H9 (cell line): Measurements from ENCODE around the gene PPARA. TPM values are rescaled to one million over a fixed set of nuclear protein-coding genes. Genes with fewer than 3 reads are reported as not detected.

Experiments
- DNase-seq: peaks from one replicate; pipeline ENCODE4 v3.0.0-alpha.2; 2017
- H2AFZ ChIP-seq: one replicate; pipeline ENCODE4 v1.6.1; 2013; ENCODE audit warnings: mild to moderate bottlenecking, low read length, control low read depth, moderate library complexity
- H2AK5ac ChIP-seq: 2 replicates; pipeline ENCODE4 v1.6.1; 2013; ENCODE audit warnings: low read length, control low read depth, mixed read lengths; ENCODE audit not compliant: insufficient read length
- H2BK120ac ChIP-seq: one replicate; pipeline ENCODE4 v1.6.1; 2013; ENCODE audit warnings: low read depth, mild to moderate bottlenecking, low read length, control low read depth, inconsistent platforms; ENCODE audit not compliant: poor library complexity, severe bottlenecking
- H2BK12ac ChIP-seq: 2 replicates; pipeline ENCODE4 v1.6.1; 2013; ENCODE audit warnings: low read length, control low read depth, mixed read lengths, low read depth; ENCODE audit not compliant: insufficient read length
- H2BK15ac ChIP-seq: 2 replicates; pipeline ENCODE4 v1.6.1; 2013; ENCODE audit warnings: low read depth, low read length, control low read depth
- H2BK20ac ChIP-seq: one replicate; pipeline ENCODE4 v1.6.1; 2013; ENCODE audit warnings: low read depth, mild to moderate bottlenecking, low read length, control low read depth, inconsistent platforms; ENCODE audit not compliant: poor library complexity, severe bottlenecking
- H2BK5ac ChIP-seq: 2 replicates; pipeline ENCODE4 v1.6.1; 2013; ENCODE audit warnings: low read length, control low read depth, mixed read lengths; ENCODE audit not compliant: insufficient read length
- H3K14ac ChIP-seq: 2 replicates; pipeline ENCODE4 v1.6.1; 2013; ENCODE audit warnings: low read length, control low read depth; ENCODE audit not compliant: insufficient read depth
- H3K18ac ChIP-seq: 2 replicates; pipeline ENCODE4 v1.6.1; 2013; ENCODE audit warnings: low read depth, mild to moderate bottlenecking, mixed read lengths, low read length, control low read depth; ENCODE audit not compliant: insufficient read length
- H3K23ac ChIP-seq: 2 replicates; pipeline ENCODE4 v1.6.1; 2013; ENCODE audit warnings: low read length, control low read depth, mixed read lengths, low read depth; ENCODE audit not compliant: insufficient read length
- H3K23me2 ChIP-seq: 2 replicates; pipeline ENCODE4 v1.6.1; 2013; ENCODE audit warnings: low read depth, mild to moderate bottlenecking, mixed read lengths, low read length, control low read depth; ENCODE audit not compliant: insufficient read length, poor library complexity, severe bottlenecking
- H3K27ac ChIP-seq: 2 replicates; pipeline ENCODE4 v1.5.1; 2013; ENCODE audit warnings: low read length, control low read depth, mixed read lengths, low read depth; ENCODE audit not compliant: insufficient read length
- H3K27me3 ChIP-seq: 2 replicates; pipeline ENCODE4 v1.6.1; 2013; ENCODE audit warnings: low read length, control low read depth, inconsistent platforms; ENCODE audit not compliant: insufficient read depth
- H3K4ac ChIP-seq: 2 replicates; pipeline ENCODE4 v1.6.1; 2013; ENCODE audit warnings: low read depth, mild to moderate bottlenecking, control low read depth, inconsistent platforms, low read length, moderate library complexity
- H3K4me1 ChIP-seq: 2 replicates; pipeline ENCODE4 v1.6.1; 2013; ENCODE audit warnings: low read length, control low read depth, inconsistent platforms; ENCODE audit not compliant: insufficient read depth
- H3K4me2 ChIP-seq: 2 replicates; pipeline ENCODE4 v1.6.1; 2013; ENCODE audit warnings: low read length, control low read depth, mixed read lengths; ENCODE audit not compliant: insufficient read length, insufficient read depth
- H3K56ac ChIP-seq: 2 replicates; pipeline ENCODE4 v1.6.1; 2013; ENCODE audit warnings: low read depth, mild to moderate bottlenecking, mixed read lengths, low read length, control low read depth; ENCODE audit not compliant: insufficient read length
- H3K79me1 ChIP-seq: 2 replicates; pipeline ENCODE4 v1.6.1; 2013; ENCODE audit warnings: low read depth, mild to moderate bottlenecking, moderate library complexity, low read length, control low read depth, inconsistent platforms; ENCODE audit not compliant: insufficient read depth, poor library complexity, severe bottlenecking
- H3K79me2 ChIP-seq: 2 replicates; pipeline ENCODE4 v1.6.1; 2013; ENCODE audit warnings: low read length, control low read depth, inconsistent platforms; ENCODE audit not compliant: insufficient read depth
- H3K9ac ChIP-seq: 2 replicates; pipeline ENCODE4 v1.6.1; 2013; ENCODE audit warnings: low read length, control low read depth, mixed read lengths; ENCODE audit not compliant: insufficient read length; ENCODE audit errors: extremely low read depth
- H3K9me3 ChIP-seq: one replicate; pipeline ENCODE4 v1.6.1; 2013; ENCODE audit warnings: low read depth, low read length, inconsistent platforms; ENCODE audit not compliant: control insufficient read depth
- H3T11ph ChIP-seq: one replicate; pipeline ENCODE4 v1.6.1; 2013; ENCODE audit warnings: mild to moderate bottlenecking, low read length, control low read depth, inconsistent platforms
- H4K20me1 ChIP-seq: one replicate; pipeline ENCODE4 v1.6.1; 2013; ENCODE audit not compliant: control insufficient read depth, insufficient read length, insufficient read depth
- H4K5ac ChIP-seq: 2 replicates; pipeline ENCODE4 v1.6.1; 2013; ENCODE audit warnings: low read depth, mild to moderate bottlenecking, mixed read lengths, low read length, control low read depth; ENCODE audit not compliant: insufficient read length
- H4K8ac ChIP-seq: replicated peaks from 2 replicates; pipeline ENCODE4 v1.6.1; 2013; ENCODE audit warnings: low read length, control low read depth, mixed read lengths, low read depth; ENCODE audit not compliant: insufficient read length
- H4K91ac ChIP-seq: 2 replicates; pipeline ENCODE4 v1.6.1; 2013; ENCODE audit warnings: low read depth, mild to moderate bottlenecking, moderate library complexity, mixed read lengths, low read length, control low read depth; ENCODE audit not compliant: insufficient read length
- H3K27ac Mint-ChIP-seq, 3 experiments: 2 replicates in 2 of 3; 3 replicates in 1 of 3; pipeline ENCODE4 v1.8.0; 2020 to 2021; ENCODE audit warnings: mixed read lengths in 3 of 3, mild to moderate bottlenecking in 1 of 3, moderate library complexity in 1 of 3
- H3K27me3 Mint-ChIP-seq: 2 replicates; pipeline ENCODE4 v1.8.0; 2021; ENCODE audit warnings: low read depth, mild to moderate bottlenecking, moderate library complexity, mixed read lengths
- H3K36me3 Mint-ChIP-seq, 3 experiments: 2 replicates in 2 of 3; 3 replicates in 1 of 3; pipeline ENCODE4 v1.8.0; 2020 to 2021; ENCODE audit warnings: low read depth in 3 of 3, mixed read lengths in 3 of 3; ENCODE audit not compliant: insufficient read depth in 1 of 3
- H3K4me1 Mint-ChIP-seq, 2 experiments: 2 replicates each; pipeline ENCODE4 v1.8.0; 2020; ENCODE audit warnings: mixed read lengths in 2 of 2
- H3K4me3 Mint-ChIP-seq, 2 experiments: 2 replicates in 1 of 2; 3 replicates in 1 of 2; pipeline ENCODE4 v1.8.0; 2020 to 2021; ENCODE audit warnings: mild to moderate bottlenecking in 2 of 2, mixed read lengths in 2 of 2, moderate library complexity in 1 of 2
- H3K9me3 Mint-ChIP-seq, 2 experiments: 2 replicates in 1 of 2; 3 replicates in 1 of 2; pipeline ENCODE4 v1.8.0; 2020; ENCODE audit warnings: mild to moderate bottlenecking in 2 of 2, mixed read lengths in 2 of 2, moderate library complexity in 1 of 2
- WGBS: extraction: QIAGEN DNeasy Blood & Tissue Kit; methylation state at CpG from one replicate; pipeline ENCODE4 v1.1.7; 2013; ENCODE audit warnings: missing lambda C conversion rate, low lambda C conversion rate, mixed read lengths; ENCODE audit not compliant: insufficient read length; ENCODE audit errors: extremely low coverage; 5-methylcytosine and 5-hydroxymethylcytosine counted together
- total RNA-seq: library from RNA; stranded (reverse); gene quantifications from 2 replicates; pipeline ENCODE4 v1.2.1, GENCODE V29; 2021
- TF ChIP-seq, protein P1 (sequence below): fragments of 200-600 bp; sonication (generic); conservative IDR thresholded peaks from 3 replicates; pipeline ENCODE4 v1.8.0; 2021; ENCODE audit warnings: antibody characterized with exemption, mild to moderate bottlenecking

The PPARA gene
- total RNA-seq, 1 experiment from 2014 or later: 7.3 TPM

DNA sequence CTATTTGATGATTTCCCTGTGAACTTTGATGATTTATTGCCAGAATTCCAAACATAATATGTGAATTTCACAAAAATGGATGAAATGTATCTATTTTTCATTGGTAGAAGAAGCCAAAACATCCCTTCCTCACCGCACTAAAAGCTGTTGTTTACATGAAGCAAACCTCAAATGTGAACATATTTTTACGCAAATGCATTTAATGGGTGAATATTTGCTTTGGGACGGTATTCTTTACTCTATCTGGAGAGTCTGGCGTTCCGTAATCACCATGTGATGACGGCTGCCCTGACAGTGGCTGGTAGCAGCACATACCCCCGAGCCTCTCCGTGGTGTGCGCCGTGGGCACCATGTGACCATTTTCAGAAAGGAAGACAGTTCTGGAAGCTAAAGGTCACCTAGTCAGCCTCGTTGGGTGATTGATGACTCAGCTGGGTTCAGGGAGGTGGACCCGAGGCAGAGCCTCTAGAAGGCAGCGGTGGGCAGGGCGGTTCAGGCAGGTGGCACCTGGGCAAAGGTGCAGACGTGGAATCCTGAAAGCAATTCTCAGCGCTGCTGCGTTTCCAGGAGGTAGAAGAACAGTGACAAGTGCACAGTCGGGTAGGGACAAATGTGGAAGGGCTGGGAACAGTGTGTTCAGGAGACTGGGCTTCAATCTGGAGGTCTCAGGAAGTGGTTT, 45.3 kb downstream of the PPARA start:
- Histone ChIP-seq H2BK15ac (no peak overlapping the region), H4K20me1 (no peaks in the 10 kb centered on the region), H3K9ac (no peak overlapping the region), H3K23ac (no peak overlapping the region), H2AK5ac (no peak overlapping the region), H2BK20ac (no peak overlapping the region), H2BK12ac (no peak overlapping the region), H3K4me2 (no peak overlapping the region), H3K56ac (no peak overlapping the region), H3T11ph (no peak overlapping the region), H3K4ac (no peak overlapping the region), H3K79me2 (no peaks in the 10 kb centered on the region), H3K79me1 (no peaks in the 10 kb centered on the region), H2AFZ (no peak overlapping the region), H4K91ac (no peak overlapping the region), H2BK5ac (no peak overlapping the region), H3K23me2 (no peaks in the 10 kb centered on the region), H4K8ac (no peak overlapping the region), H3K9me3 (no peaks in the 10 kb centered on the region), H3K14ac (no peak overlapping the region), H3K27ac (no peak overlapping the region), H2BK120ac (no peak overlapping the region), H3K18ac (no peak overlapping the region), H3K4me1 (no peaks in the 10 kb centered on the region), H3K27me3 (no peaks in the 10 kb centered on the region), H4K5ac (no peak overlapping the region)
- Mint-ChIP-seq H3K9me3 (no peaks in the 10 kb centered on the region), H3K27ac (peak overlapping the region in 1 of 3 experiments; percentile 61; a peak in 1 of 7 replicates), H3K4me1 (peaks cover 6 to 10% of the 10 kb centered on the region in 2 experiments; a peak in 3 of 4 replicates), H3K27me3 (peaks cover 3% of the 10 kb centered on the region; the same call in 1 of the 2 replicates), H3K36me3 (peaks cover 0 to 7% (median 0%) of the 10 kb centered on the region in 3 experiments; a peak in 1 of 7 replicates), H3K4me3 (no peak overlapping the region)
- TF ChIP-seq, protein P1, sequence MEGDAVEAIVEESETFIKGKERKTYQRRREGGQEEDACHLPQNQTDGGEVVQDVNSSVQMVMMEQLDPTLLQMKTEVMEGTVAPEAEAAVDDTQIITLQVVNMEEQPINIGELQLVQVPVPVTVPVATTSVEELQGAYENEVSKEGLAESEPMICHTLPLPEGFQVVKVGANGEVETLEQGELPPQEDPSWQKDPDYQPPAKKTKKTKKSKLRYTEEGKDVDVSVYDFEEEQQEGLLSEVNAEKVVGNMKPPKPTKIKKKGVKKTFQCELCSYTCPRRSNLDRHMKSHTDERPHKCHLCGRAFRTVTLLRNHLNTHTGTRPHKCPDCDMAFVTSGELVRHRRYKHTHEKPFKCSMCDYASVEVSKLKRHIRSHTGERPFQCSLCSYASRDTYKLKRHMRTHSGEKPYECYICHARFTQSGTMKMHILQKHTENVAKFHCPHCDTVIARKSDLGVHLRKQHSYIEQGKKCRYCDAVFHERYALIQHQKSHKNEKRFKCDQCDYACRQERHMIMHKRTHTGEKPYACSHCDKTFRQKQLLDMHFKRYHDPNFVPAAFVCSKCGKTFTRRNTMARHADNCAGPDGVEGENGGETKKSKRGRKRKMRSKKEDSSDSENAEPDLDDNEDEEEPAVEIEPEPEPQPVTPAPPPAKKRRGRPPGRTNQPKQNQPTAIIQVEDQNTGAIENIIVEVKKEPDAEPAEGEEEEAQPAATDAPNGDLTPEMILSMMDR: no peak
- no CpG with 5 or more reads among the region's 18 CpGs for WGBS
- no peak for DNase-seq
